Measurements from ENCODE around the gene MAP1S.

GRCh38 chr19:17686592-17687024 is 32.7 kb upstream of the MAP1S start:
- TF ChIP-seq POLR2A (IDR thresholded peaks at IDR 0.05) = no peak
- no peak for TF ChIP-seq CTCF (IDR thresholded peaks at IDR 0.05)
